HAP-1 (cell line): Measurements from ENCODE around the gene VCPKMT.
"Not testable (repeated sequence)": the region's sequence is repeated elsewhere in the genome, so short reads cannot be mapped to it uniquely, and the experiment has no call there.

ENCODE experiments used
- DNase-seq, 2 experiments: peaks; one replicate each; pipeline ENCODE4 v3.0.0-alpha.2; 2016 to 2020; ENCODE audit warnings: low spot score in 2 of 2
- H3K27me3 ChIP-seq: fragments of 250-450 bp; sonication (Bioruptor Pico); 2 replicates; pipeline ENCODE4 v1.5.1; 2020; ENCODE audit warnings: low read depth, mild to moderate bottlenecking, moderate library complexity
- H3K36me3 ChIP-seq: fragments of 250-450 bp; sonication (Bioruptor Pico); replicated peaks from 2 replicates; pipeline ENCODE4 v1.5.1; 2020; ENCODE audit warnings: mild to moderate bottlenecking
- H3K4me1 ChIP-seq: fragments of 250-450 bp; sonication (Bioruptor Pico); 2 replicates; pipeline ENCODE4 v1.5.1; 2020; ENCODE audit warnings: mild to moderate bottlenecking
- H3K4me3 ChIP-seq: fragments of 250-450 bp; sonication (Bioruptor Pico); 2 replicates; pipeline ENCODE4 v1.5.1; 2020; ENCODE audit warnings: mild to moderate bottlenecking, moderate library complexity
- H3K9me3 ChIP-seq: fragments of 250-450 bp; sonication (Bioruptor Pico); 2 replicates; pipeline ENCODE4 v1.5.1; 2020; ENCODE audit warnings: mild to moderate bottlenecking, moderate library complexity
- in situ Hi-C: fragments of 300-500 bp; cut with MboI; formaldehyde crosslinking; loops from 3 replicates; pipeline ENCODE4 v1.14.3; 2020; ENCODE audit warnings: low sequenced_read_pairs, inconsistent platforms, mixed read lengths

Gene VCPKMT

DNA sequence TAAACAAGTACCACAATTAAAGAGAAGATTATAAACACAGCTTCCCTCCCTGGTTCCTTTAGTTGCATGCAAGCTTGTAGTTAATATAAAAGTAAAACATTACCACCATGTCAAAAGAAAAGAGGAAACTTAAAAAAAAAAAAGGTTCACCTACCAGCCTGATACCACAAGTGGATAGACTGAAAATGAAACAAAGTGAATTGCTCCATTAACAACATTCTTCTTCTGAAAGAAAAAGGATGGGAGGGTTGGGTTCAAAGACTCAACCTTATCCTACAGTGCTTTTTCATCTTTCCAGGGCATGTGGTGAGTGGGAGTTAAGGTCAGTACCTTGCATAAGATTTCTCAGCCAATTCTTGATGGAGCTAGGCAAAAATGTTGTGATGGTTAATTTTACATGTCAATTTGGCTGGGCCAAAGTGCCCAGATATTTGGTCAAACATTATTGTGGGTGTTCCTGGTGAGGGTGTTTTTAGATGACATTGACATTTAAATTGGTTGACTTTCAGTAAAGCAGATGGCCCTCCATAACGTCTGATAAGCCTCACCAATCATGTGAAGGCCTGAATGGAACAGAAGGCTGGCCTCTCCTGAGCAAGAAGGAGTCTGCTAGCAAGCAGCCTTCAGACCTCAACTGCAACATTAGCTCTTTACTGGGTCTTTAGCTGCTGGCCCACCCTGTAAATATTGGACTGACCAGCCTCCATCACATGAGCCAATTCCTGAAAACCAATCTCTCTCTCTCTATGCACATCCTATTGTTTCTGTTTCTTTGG lies 28.8 kb downstream of the VCPKMT start:
- Histone ChIP-seq H3K9me3 (no peaks in the 10 kb centered on the region), H3K4me1 (no peaks in the 10 kb centered on the region), H3K4me3 (no peak overlapping the region), H3K36me3 (no peaks in the 10 kb centered on the region), H3K27me3 (no peaks in the 10 kb centered on the region)
- no peak for DNase-seq
- in situ Hi-C loops, result no loop called here

DNA sequence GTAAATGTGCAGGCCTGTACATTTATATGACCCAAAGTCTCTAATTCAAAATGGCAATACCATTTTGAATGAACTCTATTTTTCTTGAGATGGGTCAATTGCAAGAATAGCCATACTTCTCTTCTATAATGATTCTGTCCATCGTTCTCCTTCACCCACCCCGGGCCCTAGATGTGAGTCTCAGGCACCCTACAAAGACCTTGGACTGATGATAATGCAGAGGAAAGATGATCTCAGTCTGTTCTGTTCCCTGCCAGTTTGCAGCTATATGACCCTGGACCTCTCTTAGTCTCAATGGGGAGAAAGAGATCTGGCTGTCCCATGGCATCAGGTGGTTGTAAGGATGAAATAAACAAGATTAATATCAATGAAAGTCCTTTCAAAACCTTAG lies 30.1 kb downstream of the VCPKMT start:
- peaks cover 12% of the 10 kb centered on the region for H3K4me1 ChIP-seq
- no peaks in the 10 kb centered on the region for H3K9me3 ChIP-seq
- H3K27me3 ChIP-seq, result no peaks in the 10 kb centered on the region
- in situ Hi-C loops, result no loop called here
- DNase-seq, result no peak
- H3K4me3 ChIP-seq, result no peak overlapping the region
- H3K36me3 ChIP-seq, result no peaks in the 10 kb centered on the region

DNA sequence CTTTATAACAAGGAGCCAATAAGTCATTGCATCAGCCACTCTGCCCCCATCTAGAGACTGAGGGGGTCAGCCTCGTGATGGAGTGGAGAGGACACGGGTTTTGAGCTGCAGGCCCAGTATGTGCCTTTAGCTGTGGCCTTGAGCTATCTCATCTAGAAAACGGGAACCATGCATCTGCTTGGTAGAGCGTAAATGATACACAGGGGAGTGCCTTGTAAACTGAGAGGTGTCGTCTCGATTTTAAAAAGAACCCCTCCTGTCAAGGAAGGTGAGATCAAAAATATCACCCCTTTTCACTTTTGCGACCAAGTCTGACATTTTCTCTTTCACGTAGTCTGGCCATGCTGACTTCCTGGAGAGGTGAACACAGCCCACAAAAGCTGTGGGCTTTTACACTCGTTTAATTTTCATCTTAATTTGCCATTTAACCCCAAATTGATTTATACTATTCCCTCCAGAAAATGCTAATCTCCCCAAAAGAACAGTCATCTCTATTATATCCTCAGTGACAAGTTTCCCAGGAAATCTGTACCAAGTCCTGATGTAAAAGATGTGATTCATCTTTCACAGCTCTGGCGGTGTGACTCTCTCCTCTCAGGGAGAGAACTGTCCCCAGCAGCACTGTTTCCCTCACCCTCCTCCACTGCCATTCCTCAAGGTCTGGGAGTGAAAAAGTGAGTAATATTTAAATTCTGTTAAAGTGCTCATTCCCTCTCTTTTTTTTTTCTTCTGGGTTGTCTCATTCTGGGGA lies 30.6 kb downstream of the VCPKMT start:
- Histone ChIP-seq H3K36me3 (no peaks in the 10 kb centered on the region), H3K9me3 (no peaks in the 10 kb centered on the region), H3K27me3 (no peaks in the 10 kb centered on the region), H3K4me1 (peaks cover 16% of the 10 kb centered on the region), H3K4me3 (no peak overlapping the region)
- no peak for DNase-seq
- in situ Hi-C loops, result no loop called here

- in situ Hi-C loops, result no loop called here
- no peak for DNase-seq
- no peaks in the 10 kb centered on the region for H3K9me3 ChIP-seq
- H3K4me3 ChIP-seq, result no peak overlapping the region
- no peaks in the 10 kb centered on the region for H3K27me3 ChIP-seq
- peaks cover 16% of the 10 kb centered on the region for H3K4me1 ChIP-seq
- H3K36me3 ChIP-seq, result no peaks in the 10 kb centered on the region
These were observed 31.7 kb downstream of the VCPKMT start for GRCh38 chr14:50084666-50085065.

DNA sequence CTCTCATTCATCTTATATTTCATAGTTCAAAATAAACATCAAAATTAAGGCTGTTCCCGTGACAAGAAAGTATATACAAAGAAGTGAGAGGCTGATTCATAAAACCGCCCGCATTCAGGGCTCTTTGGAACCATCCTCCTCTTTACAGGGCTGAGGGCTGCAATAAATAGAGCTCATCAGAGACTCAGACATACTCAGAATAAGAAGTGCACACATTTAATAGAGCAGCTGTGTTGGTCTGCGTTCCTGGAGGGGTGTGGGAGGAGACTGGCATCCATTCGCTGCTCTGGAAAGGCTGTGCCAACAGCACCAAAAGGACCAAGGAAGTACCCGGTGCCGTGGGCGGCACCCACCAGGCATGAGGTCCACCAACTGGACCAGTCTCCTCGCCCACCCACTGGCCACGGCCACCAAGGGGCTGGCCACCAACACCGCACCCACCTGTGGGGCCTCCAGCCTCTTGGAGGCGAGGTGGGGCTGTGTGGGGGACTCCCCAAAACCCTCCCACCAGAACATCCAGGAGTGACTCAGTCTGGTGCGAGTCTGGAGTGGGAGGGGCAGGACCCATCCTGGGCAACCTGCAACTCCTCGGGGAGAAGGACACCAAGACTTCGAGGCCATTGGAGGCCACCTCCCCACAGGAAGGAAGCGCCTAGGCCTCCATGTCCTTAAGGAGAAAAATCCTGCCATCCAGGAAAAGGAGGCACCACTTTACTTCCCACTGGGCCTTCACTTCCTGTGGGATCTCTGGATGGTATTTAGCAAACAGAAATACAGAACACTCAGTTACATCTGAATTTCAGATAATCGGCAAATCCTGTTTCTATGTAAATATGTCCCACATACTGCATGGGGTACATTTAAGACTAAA lies 32.7 kb downstream of the VCPKMT start:
- H3K9me3 ChIP-seq, result no peaks in the 10 kb centered on the region
- peaks cover 16% of the 10 kb centered on the region for H3K4me1 ChIP-seq
- no peaks in the 10 kb centered on the region for H3K36me3 ChIP-seq
- H3K4me3 ChIP-seq, result no peak overlapping the region
- H3K27me3 ChIP-seq, result no peaks in the 10 kb centered on the region
- no peak for DNase-seq
- in situ Hi-C loops, result no loop called here

DNA sequence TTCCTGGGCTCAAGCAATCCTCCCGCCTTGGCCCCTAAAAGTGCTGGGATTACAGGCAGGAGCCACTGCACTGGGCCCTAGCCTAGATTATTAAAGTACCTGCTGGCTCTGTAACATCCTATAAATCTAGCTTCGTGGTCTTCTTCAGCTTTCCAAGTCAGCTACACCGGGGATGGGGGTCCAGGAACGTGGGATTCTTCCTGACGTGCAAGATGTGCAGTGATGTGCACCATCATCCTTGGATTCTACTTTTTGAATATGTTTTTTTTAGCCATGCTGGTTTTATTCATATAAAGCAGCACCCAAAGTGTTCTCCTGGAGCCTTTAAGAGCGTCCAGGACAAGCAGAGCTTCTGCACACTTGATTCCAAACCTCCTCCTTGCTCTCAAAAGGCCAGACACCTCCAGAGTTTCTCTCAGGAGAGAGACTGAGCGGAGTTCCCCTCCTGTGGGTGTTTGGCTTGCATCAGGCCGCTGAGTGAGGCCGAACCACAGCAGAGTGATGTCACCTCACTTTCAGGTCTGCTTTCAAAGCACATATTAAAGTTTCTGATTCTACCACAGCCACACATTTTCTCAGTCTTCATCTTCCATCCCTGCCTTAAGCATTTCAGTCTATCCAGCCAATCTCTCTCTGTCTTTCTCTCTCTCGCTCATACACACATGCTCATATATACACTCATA lies 33.4 kb downstream of the VCPKMT start:
- in situ Hi-C loops, result no loop called here
- Histone ChIP-seq H3K27me3 (no peaks in the 10 kb centered on the region), H3K36me3 (no peaks in the 10 kb centered on the region), H3K9me3 (no peaks in the 10 kb centered on the region), H3K4me1 (peaks cover 16% of the 10 kb centered on the region), H3K4me3 (no peak overlapping the region)
- DNase-seq, result no peak

- Histone ChIP-seq H3K27me3 (no peaks in the 10 kb centered on the region), H3K4me1 (peaks cover 16% of the 10 kb centered on the region), H3K36me3 (no peaks in the 10 kb centered on the region), H3K9me3 (no peaks in the 10 kb centered on the region), H3K4me3 (no peak overlapping the region)
- DNase-seq, result peak in 1 of 2 experiments; percentile 43
- in situ Hi-C loops, result no loop called here
These were observed 34.0 kb downstream of the VCPKMT start for GRCh38 chr14:50082308-50082742.

DNA sequence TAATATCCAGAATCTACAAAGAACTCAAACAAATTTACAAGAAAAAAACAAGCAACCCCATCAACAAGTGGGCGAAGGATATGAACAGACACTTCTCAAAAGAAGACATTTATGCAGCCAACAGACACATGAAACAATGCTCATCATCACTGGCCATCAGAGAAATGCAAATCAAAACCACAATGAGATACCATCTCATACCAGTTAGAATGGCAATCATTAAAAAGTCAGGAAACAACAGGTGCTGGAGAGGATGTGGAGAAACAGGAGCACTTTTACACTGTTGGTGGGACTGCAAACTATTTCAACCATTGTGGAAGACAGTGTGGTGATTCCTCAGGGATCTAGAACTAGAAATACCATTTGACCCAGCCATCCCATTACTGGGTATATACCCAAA lies 37.3 kb downstream of the VCPKMT start:
- H3K27me3 ChIP-seq, H3K4me3 ChIP-seq, H3K9me3 ChIP-seq, DNase-seq, H3K36me3 ChIP-seq, in situ Hi-C loops: not testable (repeated sequence)
- H3K4me1 ChIP-seq, result peaks cover 16% of the 10 kb centered on the region

GRCh38 chr14:50073663-50074062 lies 42.7 kb downstream of the VCPKMT start:
- in situ Hi-C loops, H3K36me3 ChIP-seq, H3K4me3 ChIP-seq, H3K9me3 ChIP-seq, H3K27me3 ChIP-seq, DNase-seq, H3K4me1 ChIP-seq: not testable (repeated sequence)

GRCh38 chr14:50072395-50072794 lies 44.0 kb downstream of the VCPKMT start:
- no peak for DNase-seq
- in situ Hi-C loops, result no loop called here
- no peaks in the 10 kb centered on the region for H3K9me3 ChIP-seq
- no peaks in the 10 kb centered on the region for H3K36me3 ChIP-seq
- no peak overlapping the region for H3K4me3 ChIP-seq
- H3K4me1 ChIP-seq, result no peaks in the 10 kb centered on the region
- no peaks in the 10 kb centered on the region for H3K27me3 ChIP-seq

GRCh38 chr14:50070840-50071548 lies 45.4 kb downstream of the VCPKMT start:
- Histone ChIP-seq H3K9me3 (no peaks in the 10 kb centered on the region), H3K27me3 (no peaks in the 10 kb centered on the region), H3K4me3 (no peak overlapping the region), H3K36me3 (no peaks in the 10 kb centered on the region), H3K4me1 (no peaks in the 10 kb centered on the region)
- in situ Hi-C loops, result no loop called here
- no peak for DNase-seq

DNA sequence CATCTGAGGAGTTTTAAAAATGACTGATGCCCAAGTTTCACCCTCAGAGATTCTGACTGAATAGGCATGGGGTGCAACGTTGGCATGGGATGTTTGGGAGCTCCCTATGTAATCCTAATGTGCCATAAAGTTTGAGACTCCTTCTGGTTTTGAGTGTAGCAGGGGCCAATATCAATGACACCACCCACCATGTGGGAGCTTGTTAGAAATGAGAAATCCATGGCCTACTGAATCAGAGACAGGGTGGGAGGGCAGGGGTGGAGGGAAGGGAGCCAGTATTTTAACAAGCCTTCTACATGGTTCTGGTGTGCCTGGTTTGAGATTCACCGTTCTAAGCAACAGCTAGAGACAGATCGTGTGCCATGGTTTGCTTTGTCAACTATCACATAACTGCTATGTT lies 46.1 kb downstream of the VCPKMT start:
- no peaks in the 10 kb centered on the region for H3K36me3 ChIP-seq

DNA sequence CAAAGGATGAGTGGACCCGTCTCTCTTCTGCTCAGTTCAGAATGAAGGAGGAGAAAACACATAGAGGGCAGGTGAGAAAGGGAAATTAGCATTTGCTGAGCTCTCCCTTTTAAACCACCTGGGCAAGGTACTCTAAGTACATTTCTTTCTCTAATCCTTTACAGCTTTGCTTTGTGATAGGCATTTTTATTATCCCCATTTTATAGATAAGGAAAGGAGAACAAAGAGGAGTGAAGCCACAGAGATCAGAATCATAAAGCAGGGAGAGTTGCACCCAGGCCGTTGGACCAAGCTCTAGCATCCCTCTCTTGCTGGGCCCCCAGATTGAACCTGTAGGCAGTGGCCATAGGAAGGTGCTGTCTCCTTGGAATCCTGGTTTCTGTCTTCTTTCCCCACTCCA lies 47.0 kb downstream of the VCPKMT start:
- Histone ChIP-seq H3K27me3 (no peaks in the 10 kb centered on the region), H3K36me3 (no peaks in the 10 kb centered on the region), H3K9me3 (no peaks in the 10 kb centered on the region), H3K4me3 (no peak overlapping the region), H3K4me1 (no peaks in the 10 kb centered on the region)
- DNase-seq, result no peak
- in situ Hi-C loops, result no loop called here

More for the DNA sequence above, 46.1 kb downstream of the VCPKMT start:
- Histone ChIP-seq H3K9me3 (no peaks in the 10 kb centered on the region), H3K27me3 (no peaks in the 10 kb centered on the region), H3K4me1 (no peaks in the 10 kb centered on the region), H3K4me3 (no peak overlapping the region)
- in situ Hi-C loops, result no loop called here
- no peak for DNase-seq
